SU-DHL-6 (cell line): Measurements from ENCODE around the gene MRPL27.
"Not testable (repeated sequence)": the region's sequence is repeated elsewhere in the genome, so short reads cannot be mapped to it uniquely, and the experiment has no call there.

Experiments
- H2AFZ ChIP-seq: fragments of 200-600 bp; sonication (generic); 2 replicates; pipeline ENCODE4 v1.6.1; 2014; ENCODE audit warnings: low read depth, mild to moderate bottlenecking, moderate library complexity, mixed read lengths, antibody characterized with exemption, low read length; ENCODE audit not compliant: severe bottlenecking
- H3F3A ChIP-seq: fragments of 200-600 bp; shearing (Covaris generic); 2 replicates; pipeline ENCODE4 v1.6.0; 2016; ENCODE audit warnings: antibody characterized with exemption, mild to moderate bottlenecking; ENCODE audit not compliant: insufficient read depth
- H3K27ac ChIP-seq: fragments of 200-600 bp; sonication (generic); 2 replicates; pipeline ENCODE4 v1.5.1; 2016; ENCODE audit warnings: low read depth, mild to moderate bottlenecking, low read length, moderate library complexity, mixed read lengths
- H3K27me3 ChIP-seq: fragments of 200-600 bp; sonication (generic), shearing (Covaris generic); 2 replicates; pipeline ENCODE4 v1.6.0; 2014; ENCODE audit warnings: mild to moderate bottlenecking, low read length
- H3K36me3 ChIP-seq: fragments of 200-600 bp; sonication (generic); 2 replicates; pipeline ENCODE4 v1.6.1; 2014; ENCODE audit warnings: mild to moderate bottlenecking, low read length, mixed read lengths
- H3K4me2 ChIP-seq: fragments of 300-600, 200-600 bp; shearing (Covaris generic), sonication (generic); 2 replicates; pipeline ENCODE4 v1.6.0; 2014; ENCODE audit warnings: low read length, low read depth, mild to moderate bottlenecking; ENCODE audit not compliant: poor library complexity, severe bottlenecking
- H3K4me3 ChIP-seq: fragments of 200-600 bp; sonication (generic); 2 replicates; pipeline ENCODE4 v1.5.1; 2014; ENCODE audit warnings: antibody characterized with exemption, low read length, mild to moderate bottlenecking, mixed read lengths; ENCODE audit not compliant: insufficient read depth, poor library complexity, severe bottlenecking
- H3K79me2 ChIP-seq: fragments of 200-600 bp; sonication (generic); 2 replicates; pipeline ENCODE4 v1.6.1; 2014; ENCODE audit warnings: mild to moderate bottlenecking, low read length, moderate library complexity; ENCODE audit not compliant: insufficient read depth
- H3K9ac ChIP-seq: fragments of 200-600 bp; sonication (generic); 2 replicates; pipeline ENCODE4 v1.7.0; 2014; ENCODE audit warnings: mild to moderate bottlenecking, low read length
- H3K9me2 ChIP-seq: fragments of 200-600 bp; sonication (generic); replicated peaks from 2 replicates; pipeline ENCODE4 v1.6.1; 2014; ENCODE audit warnings: low read length; ENCODE audit not compliant: insufficient read depth
- H3K9me3 ChIP-seq: fragments of 200-600 bp; sonication (generic); 2 replicates; pipeline ENCODE4 v1.6.1; 2014; ENCODE audit warnings: low read length, mixed read lengths; ENCODE audit not compliant: insufficient read depth
- H4K20me1 ChIP-seq: fragments of 200-600 bp; sonication (generic); 2 replicates; pipeline ENCODE4 v1.6.1; 2014; ENCODE audit warnings: low read depth, mild to moderate bottlenecking, antibody characterized with exemption, low read length, moderate library complexity, mixed read lengths
- EZH2phosphoT487 ChIP-seq: fragments of 200-600 bp; sonication (generic), shearing (Covaris generic); conservative IDR thresholded peaks from 2 replicates; pipeline ENCODE4 v1.6.1; 2018; ENCODE audit warnings: mild to moderate bottlenecking, antibody characterized with exemption, low read length, moderate library complexity, mixed read lengths
- TF ChIP-seq, protein P1 (sequence below): fragments of 200-600 bp; sonication (generic); IDR thresholded peaks from one replicate; pipeline ENCODE4 v1.5.1; 2017; ENCODE audit warnings: antibody characterized with exemption, mild to moderate bottlenecking, low read length, moderate library complexity; ENCODE audit not compliant: insufficient read depth, poor library complexity, severe bottlenecking

Gene MRPL27

DNA sequence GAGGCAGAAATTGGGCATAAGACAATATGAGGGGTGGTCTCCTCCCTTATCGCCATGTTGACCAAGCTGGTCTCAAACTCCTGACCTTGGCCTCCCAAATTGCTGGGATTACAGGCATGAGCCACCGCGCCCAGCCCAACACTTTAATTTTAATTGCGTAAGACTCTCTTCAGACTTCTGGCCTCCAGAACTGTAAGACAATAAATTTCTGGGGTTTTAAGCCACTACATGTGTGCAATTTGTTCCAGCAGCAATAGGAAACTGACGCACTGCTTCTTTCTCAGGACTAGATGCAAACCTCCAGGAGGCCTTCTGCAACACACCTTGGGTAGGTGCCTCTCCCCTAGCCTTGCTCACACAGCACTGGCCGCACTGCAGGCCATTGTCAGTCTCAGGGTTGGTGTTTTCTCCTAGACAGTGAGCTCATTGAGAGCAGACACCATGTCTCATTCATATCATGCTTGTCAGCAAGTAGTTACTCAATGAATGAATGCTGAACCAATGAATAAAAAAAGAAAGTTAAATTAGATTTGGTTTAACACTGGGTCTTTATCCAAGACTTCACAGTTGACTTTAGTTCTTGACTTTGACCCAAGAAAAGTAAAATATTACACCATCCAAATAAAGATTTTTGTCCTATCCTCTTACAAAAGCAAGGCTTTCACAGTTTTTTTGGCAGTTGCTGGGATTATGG is 47.6 kb upstream of the MRPL27 start:
- Histone ChIP-seq H3K27me3 (no peaks in the 10 kb centered on the region), H3K9me2 (no peaks in the 10 kb centered on the region), H3K27ac (peak overlapping the region; percentile 72; the same call in 1 of the 2 replicates), H3K9ac (peak overlapping the region; percentile 44), H4K20me1 (no peaks in the 10 kb centered on the region), H3K79me2 (no peaks in the 10 kb centered on the region), H3K9me3 (no peaks in the 10 kb centered on the region), H3K36me3 (no peaks in the 10 kb centered on the region), H3K4me3 (peak overlapping the region; percentile 38), H3F3A (peaks cover 6% of the 10 kb centered on the region), H2AFZ (peak overlapping the region; percentile 90), H3K4me2 (peak overlapping the region; percentile 64)
- no peak for TF ChIP-seq EZH2phosphoT487
- TF ChIP-seq, protein P1, sequence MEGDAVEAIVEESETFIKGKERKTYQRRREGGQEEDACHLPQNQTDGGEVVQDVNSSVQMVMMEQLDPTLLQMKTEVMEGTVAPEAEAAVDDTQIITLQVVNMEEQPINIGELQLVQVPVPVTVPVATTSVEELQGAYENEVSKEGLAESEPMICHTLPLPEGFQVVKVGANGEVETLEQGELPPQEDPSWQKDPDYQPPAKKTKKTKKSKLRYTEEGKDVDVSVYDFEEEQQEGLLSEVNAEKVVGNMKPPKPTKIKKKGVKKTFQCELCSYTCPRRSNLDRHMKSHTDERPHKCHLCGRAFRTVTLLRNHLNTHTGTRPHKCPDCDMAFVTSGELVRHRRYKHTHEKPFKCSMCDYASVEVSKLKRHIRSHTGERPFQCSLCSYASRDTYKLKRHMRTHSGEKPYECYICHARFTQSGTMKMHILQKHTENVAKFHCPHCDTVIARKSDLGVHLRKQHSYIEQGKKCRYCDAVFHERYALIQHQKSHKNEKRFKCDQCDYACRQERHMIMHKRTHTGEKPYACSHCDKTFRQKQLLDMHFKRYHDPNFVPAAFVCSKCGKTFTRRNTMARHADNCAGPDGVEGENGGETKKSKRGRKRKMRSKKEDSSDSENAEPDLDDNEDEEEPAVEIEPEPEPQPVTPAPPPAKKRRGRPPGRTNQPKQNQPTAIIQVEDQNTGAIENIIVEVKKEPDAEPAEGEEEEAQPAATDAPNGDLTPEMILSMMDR = no peak

GRCh38 chr17:50419577-50419976 is 46.6 kb upstream of the MRPL27 start:
- H3K27ac ChIP-seq, H3K36me3 ChIP-seq, H3K27me3 ChIP-seq, H3K4me3 ChIP-seq, H2AFZ ChIP-seq, H3K9me2 ChIP-seq, H4K20me1 ChIP-seq, H3K4me2 ChIP-seq, H3K9me3 ChIP-seq, H3F3A ChIP-seq, H3K79me2 ChIP-seq, H3K9ac ChIP-seq: not testable (repeated sequence)

GRCh38 chr17:50414808-50415207 is 41.8 kb upstream of the MRPL27 start:
- H3K27ac ChIP-seq = no peak overlapping the region
- no peak overlapping the region for H3K4me3 ChIP-seq
- no peak overlapping the region for H3K9ac ChIP-seq
- H3K36me3 ChIP-seq = no peaks in the 10 kb centered on the region
- no peaks in the 10 kb centered on the region for H3K27me3 ChIP-seq
- TF ChIP-seq, protein P1 = no peak
- H3K9me3 ChIP-seq = no peaks in the 10 kb centered on the region
- no peaks in the 10 kb centered on the region for H3K9me2 ChIP-seq
- no peaks in the 10 kb centered on the region for H4K20me1 ChIP-seq
- H3F3A ChIP-seq = no peaks in the 10 kb centered on the region
- no peaks in the 10 kb centered on the region for H3K79me2 ChIP-seq
- H2AFZ ChIP-seq = no peak overlapping the region
- no peak overlapping the region for H3K4me2 ChIP-seq

- H2AFZ ChIP-seq = no peak overlapping the region
- no peaks in the 10 kb centered on the region for H3K9me3 ChIP-seq
- no peaks in the 10 kb centered on the region for H3K36me3 ChIP-seq
- TF ChIP-seq, protein P1 = no peak
- no peak for TF ChIP-seq EZH2phosphoT487
- H3K27ac ChIP-seq = no peak overlapping the region
- H3K27me3 ChIP-seq = no peaks in the 10 kb centered on the region
- H3K79me2 ChIP-seq = no peaks in the 10 kb centered on the region
- H3K9ac ChIP-seq = no peak overlapping the region
- no peaks in the 10 kb centered on the region for H4K20me1 ChIP-seq
- no peaks in the 10 kb centered on the region for H3F3A ChIP-seq
- no peak overlapping the region for H3K4me3 ChIP-seq
- H3K9me2 ChIP-seq = no peaks in the 10 kb centered on the region
- H3K4me2 ChIP-seq = no peak overlapping the region
Observed at GRCh38 chr17:50412188-50412732, 39.3 kb upstream of the MRPL27 start.
